Neutrophil (primary cell): ENCODE results near the gene TXNDC11.

Experiments
- H3K27ac ChIP-seq: fragments of 200-600 bp; sonication (generic); 2 replicates; pipeline ENCODE4 v1.5.1; 2016; ENCODE audit warnings: mild to moderate bottlenecking, moderate library complexity
- H3K27me3 ChIP-seq: fragments of 200-600 bp; sonication (generic); 2 replicates; pipeline ENCODE4 v1.6.0; 2016; ENCODE audit warnings: mild to moderate bottlenecking
- H3K36me3 ChIP-seq: fragments of 200-600 bp; sonication (generic); 2 replicates; pipeline ENCODE4 v1.5.1; 2017
- H3K4me1 ChIP-seq, 2 experiments: fragments of 200-600 bp in 1 of 2; sonication (generic) in 1 of 2; 1 replicate in 1 of 2; 2 replicates in 1 of 2; pipeline versions ENCODE4 v1.5.1 to v1.6.1; 2013 to 2016; ENCODE audit warnings: low read depth in 1 of 2, low read length in 1 of 2, mild to moderate bottlenecking in 1 of 2, moderate library complexity in 1 of 2; ENCODE audit not compliant: control insufficient read depth in 1 of 2, insufficient read depth in 1 of 2
- H3K4me3 ChIP-seq, 2 experiments: fragments of 200-600 bp in 1 of 2; sonication (generic) in 1 of 2; 1 replicate in 1 of 2; 2 replicates in 1 of 2; pipeline ENCODE4 v1.5.1; 2013 to 2016; ENCODE audit warnings: low read depth in 1 of 2, low read length in 1 of 2, mild to moderate bottlenecking in 1 of 2, moderate library complexity in 1 of 2
- H3K9me3 ChIP-seq: fragments of 200-600 bp; sonication (generic); 2 replicates; pipeline ENCODE4 v1.5.1; 2016
- CTCF ChIP-seq: fragments of 200-600 bp; sonication (generic); IDR thresholded peaks from 2 replicates; pipeline ENCODE4 v1.5.1; 2016; ENCODE audit warnings: antibody characterized with exemption

TXNDC11 gene

GRCh38 chr16:11689031-11689840, 53.4 kb downstream of the TXNDC11 start:
- no peaks in the 10 kb centered on the region for H3K27me3 ChIP-seq
- peaks cover 53% of the 10 kb centered on the region for H3K36me3 ChIP-seq
- peaks cover 5 to 6% of the 10 kb centered on the region in 2 experiments for H3K4me1 ChIP-seq
- no peaks in the 10 kb centered on the region for H3K9me3 ChIP-seq
- TF ChIP-seq CTCF, result no peak
- peak overlapping the region; percentile 45 for H3K27ac ChIP-seq
- H3K4me3 ChIP-seq, result no peak overlapping the region

DNA sequence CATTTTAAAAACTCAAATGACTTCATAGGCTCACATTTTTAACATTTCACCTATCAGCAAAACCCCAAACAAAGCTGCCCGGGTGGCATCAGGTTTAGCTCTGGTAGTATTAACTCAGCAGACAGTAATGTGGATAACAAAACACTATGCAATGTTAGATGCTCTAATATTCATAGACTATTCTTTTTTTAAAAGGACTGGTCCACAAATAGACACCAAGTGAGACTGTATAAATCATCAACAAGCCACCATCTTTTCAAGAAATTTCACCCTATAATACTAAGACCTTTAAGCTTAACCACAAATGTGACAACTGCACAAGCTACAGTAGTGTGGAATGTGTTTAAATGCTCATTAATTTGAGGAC, 54.2 kb downstream of the TXNDC11 start:
- Histone ChIP-seq H3K27ac (no peak overlapping the region), H3K9me3 (no peaks in the 10 kb centered on the region), H3K4me3 (no peak overlapping the region), H3K27me3 (no peaks in the 10 kb centered on the region), H3K36me3 (peaks cover 59% of the 10 kb centered on the region), H3K4me1 (peaks cover 5 to 6% of the 10 kb centered on the region in 2 experiments)
- TF ChIP-seq CTCF, result no peak

DNA sequence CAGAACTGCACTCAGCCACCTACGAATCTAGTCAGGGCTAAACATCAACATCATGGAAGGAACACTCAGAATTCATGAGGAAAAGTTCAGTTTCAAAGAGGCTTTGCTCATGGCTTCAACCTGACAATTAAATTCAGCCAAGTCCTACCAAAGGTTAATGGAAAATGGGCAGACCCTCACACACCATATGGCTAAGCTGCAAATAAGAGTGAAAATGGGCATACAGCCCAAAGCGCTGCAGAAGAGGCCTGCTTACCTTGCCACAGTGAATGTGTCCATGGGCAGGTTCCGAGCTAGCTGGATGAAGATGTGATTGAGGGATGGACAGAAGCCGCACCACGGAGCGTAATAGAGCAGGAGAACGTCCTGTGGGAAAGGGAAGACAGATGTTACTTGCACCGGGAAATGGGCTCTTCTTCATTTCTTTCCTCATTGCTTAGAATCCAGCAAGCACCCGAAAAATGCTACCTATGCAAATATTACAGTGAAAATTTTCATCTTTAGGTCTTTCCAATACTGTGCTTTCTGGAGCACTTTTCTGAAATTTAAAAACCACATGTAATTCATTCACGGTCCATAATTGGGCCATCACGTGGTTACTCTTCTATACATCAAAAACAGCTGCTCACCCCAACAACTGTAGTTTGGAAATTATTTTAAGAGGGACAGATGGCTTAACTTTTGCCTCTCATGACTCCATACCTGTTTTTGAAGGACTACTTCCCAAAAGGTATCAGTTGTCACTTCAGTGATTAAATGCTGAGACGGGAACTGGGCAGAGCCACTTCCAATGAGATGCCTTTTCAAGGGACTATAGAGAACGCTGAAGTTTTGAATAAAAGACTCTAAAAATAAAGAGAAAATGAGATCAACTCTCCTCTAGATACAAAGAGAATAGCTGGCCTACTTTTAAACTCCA, 54.8 kb downstream of the TXNDC11 start:
- H3K27ac ChIP-seq, result no peak overlapping the region
- H3K4me3 ChIP-seq, result no peak overlapping the region
- no peak for TF ChIP-seq CTCF
- peaks cover 59% of the 10 kb centered on the region for H3K36me3 ChIP-seq
- no peaks in the 10 kb centered on the region for H3K27me3 ChIP-seq
- no peaks in the 10 kb centered on the region for H3K9me3 ChIP-seq
- H3K4me1 ChIP-seq, result peaks cover 5 to 6% of the 10 kb centered on the region in 2 experiments

- H3K36me3 ChIP-seq, result peaks cover 55% of the 10 kb centered on the region
- H3K27ac ChIP-seq, result no peak overlapping the region
- H3K9me3 ChIP-seq, result no peaks in the 10 kb centered on the region
- no peak for TF ChIP-seq CTCF
- peaks cover 15 to 16% of the 10 kb centered on the region in 2 experiments for H3K4me1 ChIP-seq
- H3K4me3 ChIP-seq, result no peak overlapping the region
- H3K27me3 ChIP-seq, result no peaks in the 10 kb centered on the region
Measured at GRCh38 chr16:11686713-11687380, 55.8 kb downstream of the TXNDC11 start.

GRCh38 chr16:11685844-11686618, 56.6 kb downstream of the TXNDC11 start:
- Histone ChIP-seq H3K4me1 (peaks cover 23 to 25% of the 10 kb centered on the region in 2 experiments), H3K4me3 (no peak overlapping the region), H3K36me3 (peaks cover 47% of the 10 kb centered on the region), H3K9me3 (no peaks in the 10 kb centered on the region), H3K27me3 (no peaks in the 10 kb centered on the region), H3K27ac (no peak overlapping the region)
- TF ChIP-seq CTCF, result no peak
